Measurements from ENCODE around the gene CHST11. TPM values are rescaled to one million over a fixed set of nuclear protein-coding genes. Genes with fewer than 3 reads are reported as not detected.

The CHST11 gene
- total RNA-seq, 1 donor from 2014 or later = 3.4 TPM

GRCh38 chr12:104725610-104726009 lies 268.9 kb downstream of the CHST11 start:
- DNase-seq (no peak), ATAC-seq (no peak)
- intact Hi-C loops (cut with micrococcal nuclease) = no loop called here

- DNase-seq (no peak), ATAC-seq (no peak)
- intact Hi-C loops (cut with micrococcal nuclease) = no loop called here
These were observed 271.1 kb downstream of the CHST11 start for GRCh38 chr12:104727726-104728465.

- peak; percentile 46 for ATAC-seq
- intact Hi-C loops (cut with micrococcal nuclease) = no loop called here
- DNase-seq = no peak
These were observed 272.3 kb downstream of the CHST11 start for GRCh38 chr12:104729091-104729490.

- DNase-seq (no peak), ATAC-seq (no peak)
- intact Hi-C loops (cut with micrococcal nuclease) = no loop called here
These were observed 273.1 kb downstream of the CHST11 start for GRCh38 chr12:104729610-104730446.

- ATAC-seq (no peak), DNase-seq (no peak)
- intact Hi-C loops (cut with micrococcal nuclease) = no loop called here
These were observed 274.0 kb downstream of the CHST11 start for GRCh38 chr12:104730763-104731162.

GRCh38 chr12:104733717-104734175 lies 277.0 kb downstream of the CHST11 start:
- peak; percentile 51 for ATAC-seq
- DNase-seq = no peak
- intact Hi-C loops (cut with micrococcal nuclease) = no loop called here

GRCh38 chr12:104734541-104735095 lies 277.9 kb downstream of the CHST11 start:
- ATAC-seq (no peak), DNase-seq (no peak)
- intact Hi-C loops (cut with micrococcal nuclease) = no loop called here

GRCh38 chr12:104735801-104736200 lies 279.1 kb downstream of the CHST11 start:
- no peak for ATAC-seq
- no peak for DNase-seq
- intact Hi-C loops (cut with micrococcal nuclease) = no loop called here

- DNase-seq (no peak), ATAC-seq (no peak)
- intact Hi-C loops (cut with micrococcal nuclease) = no loop called here
These were observed 279.6 kb downstream of the CHST11 start for GRCh38 chr12:104736307-104736706.

GRCh38 chr12:104737113-104737512 lies 280.4 kb downstream of the CHST11 start:
- intact Hi-C loops (cut with micrococcal nuclease) = no loop called here
- ATAC-seq = no peak
- DNase-seq = no peak

- intact Hi-C loops (cut with micrococcal nuclease) = no loop called here
- ATAC-seq (no peak), DNase-seq (no peak)
These were observed 281.1 kb downstream of the CHST11 start for GRCh38 chr12:104737791-104738301.

- DNase-seq (no peak), ATAC-seq (no peak)
- intact Hi-C loops (cut with micrococcal nuclease) = no loop called here
These were observed 281.6 kb downstream of the CHST11 start for GRCh38 chr12:104738331-104738730.

- intact Hi-C loops (cut with micrococcal nuclease) = no loop called here
These were observed 282.3 kb downstream of the CHST11 start for GRCh38 chr12:104738776-104739642.

GRCh38 chr12:104740668-104741067 lies 283.9 kb downstream of the CHST11 start:
- ATAC-seq = peak; percentile 61
- intact Hi-C loops (cut with micrococcal nuclease) = no loop called here
- no peak for DNase-seq

More at GRCh38 chr12:104738776-104739642, 282.3 kb downstream of the CHST11 start:
- ATAC-seq (no peak), DNase-seq (no peak)

- ATAC-seq (no peak), DNase-seq (no peak)
- intact Hi-C loops (cut with micrococcal nuclease) = no loop called here
These were observed 284.3 kb downstream of the CHST11 start for GRCh38 chr12:104741077-104741476.

GRCh38 chr12:104741497-104742367 lies 285.0 kb downstream of the CHST11 start:
- no peak for ATAC-seq
- intact Hi-C loops (cut with micrococcal nuclease) = no loop called here

GRCh38 chr12:104742551-104743201 lies 285.9 kb downstream of the CHST11 start:
- ATAC-seq (peak; percentile 72), DNase-seq (peak; percentile 53)
- intact Hi-C loops (cut with micrococcal nuclease) = no loop called here

More at GRCh38 chr12:104741497-104742367, 285.0 kb downstream of the CHST11 start:
- no peak for DNase-seq
